Psoas muscle (tissue), 8 donors: ENCODE data around the gene MYMK. TPM values are rescaled to one million over a fixed set of nuclear protein-coding genes. Genes with fewer than 3 reads are reported as not detected.

Experiments used
- ATAC-seq, 4 donors: fragments of 200-7000 bp; cut with Tn5 transposase; one replicate each; pipeline ENCODE4 v1.9.1; 2020; ENCODE audit warnings: moderate library complexity in 3 of 4, mild to moderate bottlenecking in 2 of 4
- DNase-seq, 2 donors: peaks; one replicate each; pipeline ENCODE4 v3.0.0-alpha.2; 2020
- H3K27ac ChIP-seq: fragments of 200-600 bp; one replicate; pipeline ENCODE4 v1.8.0; 2022
- H3K27me3 ChIP-seq, 3 donors: fragments of 200-600 bp in 1 of 3; one replicate each; pipeline versions ENCODE4 v1.6.1 to v1.8.0; 2013 to 2022; ENCODE audit warnings: low read length in 2 of 3, mild to moderate bottlenecking in 2 of 3, moderate library complexity in 1 of 3; ENCODE audit not compliant: insufficient read depth in 3 of 3
- H3K36me3 ChIP-seq, 2 donors: fragments of 200-600 bp in 1 of 2; one replicate each; pipeline versions ENCODE4 v1.6.1 to v1.8.0; 2013 to 2022; ENCODE audit warnings: low read depth in 1 of 2, mild to moderate bottlenecking in 1 of 2, moderate library complexity in 1 of 2; ENCODE audit not compliant: insufficient read depth in 1 of 2
- H3K4me1 ChIP-seq: fragments of 200-600 bp; one replicate; pipeline ENCODE4 v1.8.0; 2022
- H3K4me3 ChIP-seq: fragments of 200-600 bp; one replicate; pipeline ENCODE4 v1.8.0; 2022; ENCODE audit warnings: mild to moderate bottlenecking
- H3K9me3 ChIP-seq: fragments of 200-600 bp; one replicate; pipeline ENCODE4 v1.8.0; 2022
- WGBS, 3 donors: extraction: QIAGEN DNeasy Blood & Tissue Kit; methylation state at CpG; one replicate each; pipeline versions ENCODE4 v1.1.6 to v1.1.7; 2013; 5-methylcytosine and 5-hydroxymethylcytosine counted together
- intact Hi-C, 2 donors: fragments of 100-400 bp; cut with DNase I; formaldehyde crosslinking; loops; one replicate each; pipeline versions ENCODE4 v1.11.0 to v1.14.2; 2022
- polyA plus RNA-seq, 3 donors: library from polyadenylated mRNA; stranded (reverse); fragments of 200-250 nt; gene quantifications; one replicate each; pipeline ENCODE4 v1.2.3, GENCODE V29; 2013
- total RNA-seq, 4 donors: library from RNA; stranded (reverse); fragmentation: NEBNext Ultra II Directional in 2 of 4; extraction: Animal tissue kit (Norgen Biotek cat#: 25700) in 2 of 4; gene quantifications; one replicate each; pipeline versions ENCODE4 v1.2.1 to v1.2.4, GENCODE V29; 2021 to 2023
- TF ChIP-seq, protein P1 (sequence below): fragments of 200-600 bp; IDR thresholded peaks from one replicate; pipeline ENCODE4 v1.8.0; 2022; ENCODE audit warnings: antibody characterized with exemption
- donor health status: healthy with polysubstance abuse.
- donor health status: DM: no; HTN: no; CAD: no; lungs with moderate emphysema.
- donor health status: Bipolar disorder and iron deficiency.
- donor health status: healthy.
- donor health status: DM: yes; HTN: yes; CAD: no.
- donor health status: DM: no; HTN: no; CAD: no.
- donor health status: DM: no; HTN: no; CAD: no.
- donor health status: DM: yes; HTN: yes; CAD: no.

The MYMK gene
- total and polyA plus RNA-seq, 7 donors: 0.05 to 4.5 (median 0.52) TPM; not detected in 3

DNA sequence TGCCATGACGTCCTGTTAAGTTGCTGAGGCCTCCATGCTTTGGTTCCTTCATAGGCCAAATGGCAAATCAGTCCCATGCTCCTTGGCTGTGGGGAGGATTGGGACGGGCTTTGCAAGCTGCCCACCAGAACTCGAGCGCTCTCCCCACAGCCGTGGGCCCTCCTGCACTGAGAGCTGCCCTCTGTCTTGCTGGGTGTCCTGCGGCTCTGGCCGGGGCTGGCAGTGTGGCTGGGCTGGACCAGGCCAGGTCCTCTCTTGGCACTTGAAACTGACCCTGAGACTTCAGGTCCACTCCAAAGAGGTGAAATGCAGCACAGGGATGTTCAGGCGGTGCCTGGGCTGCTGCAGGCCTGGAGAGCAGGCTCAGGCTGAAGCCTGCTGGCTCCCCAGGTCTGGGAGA is 7.0 kb downstream of the MYMK start:
- WGBS, 3 donors: 79 to 82% (median 81%) methylated on average over 8 of the region's 8 CpGs
- H3K4me1 ChIP-seq: no peaks in the 10 kb centered on the region
- H3K36me3 ChIP-seq: no peaks in the 10 kb centered on the region
- H3K27me3 ChIP-seq: peaks cover 0 to 12% (median 2%) of the 10 kb centered on the region in 3 donors
- H3K4me3 ChIP-seq: no peak overlapping the region
- no peaks in the 10 kb centered on the region for H3K9me3 ChIP-seq
- DNase-seq (peak in 1 of 2 donors; percentile 22), ATAC-seq (no peak)
- H3K27ac ChIP-seq: no peak overlapping the region
- TF ChIP-seq, protein P1, sequence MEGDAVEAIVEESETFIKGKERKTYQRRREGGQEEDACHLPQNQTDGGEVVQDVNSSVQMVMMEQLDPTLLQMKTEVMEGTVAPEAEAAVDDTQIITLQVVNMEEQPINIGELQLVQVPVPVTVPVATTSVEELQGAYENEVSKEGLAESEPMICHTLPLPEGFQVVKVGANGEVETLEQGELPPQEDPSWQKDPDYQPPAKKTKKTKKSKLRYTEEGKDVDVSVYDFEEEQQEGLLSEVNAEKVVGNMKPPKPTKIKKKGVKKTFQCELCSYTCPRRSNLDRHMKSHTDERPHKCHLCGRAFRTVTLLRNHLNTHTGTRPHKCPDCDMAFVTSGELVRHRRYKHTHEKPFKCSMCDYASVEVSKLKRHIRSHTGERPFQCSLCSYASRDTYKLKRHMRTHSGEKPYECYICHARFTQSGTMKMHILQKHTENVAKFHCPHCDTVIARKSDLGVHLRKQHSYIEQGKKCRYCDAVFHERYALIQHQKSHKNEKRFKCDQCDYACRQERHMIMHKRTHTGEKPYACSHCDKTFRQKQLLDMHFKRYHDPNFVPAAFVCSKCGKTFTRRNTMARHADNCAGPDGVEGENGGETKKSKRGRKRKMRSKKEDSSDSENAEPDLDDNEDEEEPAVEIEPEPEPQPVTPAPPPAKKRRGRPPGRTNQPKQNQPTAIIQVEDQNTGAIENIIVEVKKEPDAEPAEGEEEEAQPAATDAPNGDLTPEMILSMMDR: no peak
- intact Hi-C loops: no loop called here

DNA sequence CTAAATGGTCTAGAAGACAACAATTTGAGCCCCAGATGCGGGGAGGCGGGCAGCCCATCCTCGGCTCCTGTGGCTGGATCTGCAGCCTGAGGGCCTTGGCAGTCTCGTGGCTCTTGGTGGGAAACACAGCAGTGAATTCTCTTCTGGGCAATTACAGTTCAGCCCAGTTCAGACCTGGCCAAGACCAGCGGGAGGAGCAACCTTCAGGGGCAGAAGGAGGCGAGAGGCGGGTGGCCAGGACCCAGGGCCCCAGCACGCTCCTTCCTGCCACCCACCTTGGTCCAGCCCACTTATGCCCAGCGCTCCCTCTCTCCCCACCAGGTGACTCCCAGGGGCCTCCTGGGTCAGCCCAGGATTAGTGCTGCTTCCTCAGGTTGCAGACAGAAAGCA is 7.8 kb downstream of the MYMK start:
- Histone ChIP-seq H3K4me1 (no peaks in the 10 kb centered on the region), H3K27ac (no peak overlapping the region), H3K4me3 (no peak overlapping the region), H3K9me3 (no peaks in the 10 kb centered on the region), H3K27me3 (peaks cover 0 to 12% (median 2%) of the 10 kb centered on the region in 3 donors), H3K36me3 (no peaks in the 10 kb centered on the region)
- TF ChIP-seq, protein P1: no peak
- DNase-seq: peak in 1 of 2 donors; percentile 19
- 94 to 97% (median 96%) methylated on average over 9 of the region's 9 CpGs for WGBS, 3 donors
- intact Hi-C loops: no loop called here
- no peak for ATAC-seq

DNA sequence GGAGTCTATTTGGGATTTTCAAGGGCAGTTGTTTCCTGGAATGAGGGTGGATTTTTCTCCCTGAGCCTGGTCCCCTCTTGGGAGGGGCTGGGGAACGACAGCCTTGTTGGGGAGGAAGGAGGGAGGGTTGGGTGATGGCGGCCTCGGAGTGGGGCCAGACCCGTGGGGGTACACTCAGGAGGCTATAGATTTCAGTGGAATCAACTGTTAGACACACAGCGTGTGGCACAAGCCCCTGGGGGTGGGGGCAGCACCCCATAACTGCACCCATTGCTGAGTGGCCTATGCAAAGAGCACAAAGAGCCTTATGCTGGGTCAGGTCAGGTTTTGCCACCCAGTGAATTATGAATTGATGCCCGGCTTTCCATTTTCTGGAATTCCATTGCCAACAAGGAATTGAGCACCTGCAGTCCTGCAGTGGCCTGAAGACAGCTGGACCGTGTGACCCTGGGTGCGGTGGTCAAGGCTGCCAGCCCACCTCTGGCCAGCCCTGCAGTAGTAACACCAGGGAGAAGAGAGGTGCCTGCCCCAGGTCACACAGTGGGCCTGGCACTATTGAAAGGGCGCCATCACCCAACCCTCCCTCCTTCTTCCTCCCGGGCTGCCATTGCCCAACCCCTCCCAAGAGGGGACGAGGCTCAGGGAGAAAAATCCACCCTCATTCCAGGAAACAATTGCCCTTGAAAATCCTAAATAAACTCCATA is 8.4 kb downstream of the MYMK start:
- Histone ChIP-seq H3K9me3 (no peaks in the 10 kb centered on the region), H3K27ac (no peak overlapping the region), H3K4me3 (no peak overlapping the region), H3K36me3 (no peaks in the 10 kb centered on the region), H3K4me1 (no peaks in the 10 kb centered on the region), H3K27me3 (peaks cover 0 to 12% (median 2%) of the 10 kb centered on the region in 3 donors)
- 85 to 90% (median 85%) methylated on average over 11 of the region's 11 CpGs for WGBS, 3 donors
- ATAC-seq: no peak
- intact Hi-C loops: no loop called here
- DNase-seq: peak; percentile 3 to 32
- TF ChIP-seq, protein P1: no peak

DNA sequence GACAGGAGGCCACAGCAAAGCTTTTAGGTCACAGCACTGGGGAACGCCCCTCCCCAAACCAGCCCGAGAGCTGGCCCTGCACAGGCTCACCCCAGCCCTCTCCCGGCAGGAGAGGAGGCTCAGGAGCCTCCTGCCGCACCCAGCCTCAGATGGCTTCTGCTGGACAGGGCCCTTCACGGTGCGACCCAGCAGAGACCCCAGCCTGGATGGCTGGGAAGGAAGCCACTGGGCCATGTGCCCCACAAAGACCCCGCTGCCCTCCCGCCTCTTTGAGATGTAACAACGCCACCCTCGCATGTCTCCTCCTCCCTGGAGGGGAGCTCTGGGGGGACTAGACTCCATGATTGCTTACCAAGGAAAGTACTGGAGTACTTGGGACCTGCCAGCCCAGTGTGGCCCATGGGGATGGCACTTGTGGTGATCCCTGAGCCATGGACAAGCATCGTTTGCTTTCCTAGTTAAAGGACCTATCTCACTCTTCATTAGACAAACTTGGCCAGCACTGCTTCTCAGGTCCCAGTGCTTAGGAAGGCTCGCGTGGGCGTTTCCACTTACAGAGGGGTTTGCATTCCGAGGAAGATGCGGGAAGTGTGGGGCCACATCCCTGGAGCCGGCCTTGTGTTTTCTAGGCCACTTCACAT is 9.0 kb downstream of the MYMK start:
- WGBS, 3 donors: 89 to 93% (median 91%) methylated on average over 15 to 17 of the region's 17 CpGs
- Histone ChIP-seq H3K9me3 (no peaks in the 10 kb centered on the region), H3K27me3 (peaks cover 0 to 19% (median 4%) of the 10 kb centered on the region in 3 donors), H3K4me1 (no peaks in the 10 kb centered on the region), H3K36me3 (no peaks in the 10 kb centered on the region), H3K4me3 (no peak overlapping the region), H3K27ac (no peak overlapping the region)
- DNase-seq (peak; percentile 7 to 29), ATAC-seq (no peak)
- intact Hi-C loops: no loop called here
- TF ChIP-seq, protein P1: no peak
